Measurements from ENCODE around the gene SCN5A.

The SCN5A gene

DNA sequence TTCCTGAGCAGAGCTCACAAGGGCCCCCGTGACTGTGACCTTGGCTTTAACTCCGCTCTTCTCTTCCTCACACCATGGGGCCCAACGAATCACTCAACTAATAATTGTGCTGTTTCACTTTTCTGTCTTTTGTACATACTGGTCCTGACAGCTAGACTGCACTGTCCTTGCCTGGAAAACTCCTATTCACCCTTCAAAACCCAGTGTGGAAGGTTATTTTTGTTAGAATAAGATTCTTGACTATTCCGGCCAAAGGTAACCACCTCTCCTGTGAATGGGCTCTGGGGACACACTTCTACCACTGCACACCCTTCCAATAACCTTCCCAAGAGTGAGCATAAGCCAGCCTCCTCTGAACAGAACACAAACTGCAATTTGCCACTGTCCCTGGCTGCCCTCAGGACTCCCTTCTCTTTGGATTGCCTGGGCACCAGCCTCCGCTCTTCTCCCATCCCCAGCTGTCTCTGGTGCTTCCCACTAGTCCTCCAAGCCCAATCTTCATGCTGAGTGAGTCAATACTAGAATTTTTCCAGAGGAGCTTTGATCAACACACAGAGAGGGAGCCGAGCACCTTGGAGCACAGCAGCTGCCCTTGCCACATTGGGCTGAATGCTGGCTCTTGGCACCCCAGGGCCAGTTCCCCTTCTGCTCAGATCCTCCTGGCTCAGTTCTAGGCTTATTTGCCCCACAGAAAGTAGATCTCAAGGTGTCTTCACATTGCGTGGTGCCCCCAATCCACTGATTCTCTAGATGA, 2.1 kb downstream of the SCN5A start:
- no peak for DNase-seq (ENCODE audit: low spot score)

DNA sequence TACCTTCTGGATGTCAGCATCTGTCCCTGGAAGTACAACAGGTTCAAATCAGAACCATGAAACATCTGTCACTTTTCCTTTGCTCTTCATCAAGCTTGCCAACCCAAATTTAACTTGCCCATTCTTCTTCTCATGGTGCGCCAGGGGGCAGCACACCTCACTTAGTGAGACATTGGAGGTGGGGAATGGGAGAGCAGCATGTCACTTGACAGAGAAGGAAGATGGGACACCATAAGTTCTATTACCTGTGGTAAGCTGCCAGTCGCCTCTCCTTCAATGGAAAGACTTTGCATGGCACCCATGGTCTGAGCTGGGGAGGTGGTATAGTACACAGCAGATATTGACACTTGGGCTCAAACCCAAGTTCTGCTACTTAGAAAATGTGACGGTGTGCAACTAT, 2.9 kb downstream of the SCN5A start:
- DNase-seq (ENCODE audit: low spot score): no peak

DNA sequence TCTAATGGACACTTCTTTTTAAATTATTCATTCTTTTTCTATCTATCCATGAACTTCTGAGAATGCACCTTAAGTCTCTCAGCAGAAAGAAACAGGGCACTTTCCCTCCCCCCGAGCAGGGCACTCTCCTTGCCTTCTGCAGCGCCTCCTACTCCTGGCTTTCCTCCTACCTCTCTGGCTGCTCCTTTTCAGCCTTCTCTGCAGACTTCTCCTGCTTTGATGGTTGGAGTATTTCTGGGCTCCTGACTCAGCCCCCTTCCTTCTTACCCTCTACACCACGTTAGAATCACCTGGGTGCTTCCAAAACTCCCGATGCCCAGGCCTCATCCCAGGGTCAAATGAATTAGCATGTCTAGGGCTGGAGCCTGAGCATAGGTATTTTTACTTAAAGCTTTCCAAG, 3.4 kb downstream of the SCN5A start:
- no peak for DNase-seq (ENCODE audit: low spot score)

DNA sequence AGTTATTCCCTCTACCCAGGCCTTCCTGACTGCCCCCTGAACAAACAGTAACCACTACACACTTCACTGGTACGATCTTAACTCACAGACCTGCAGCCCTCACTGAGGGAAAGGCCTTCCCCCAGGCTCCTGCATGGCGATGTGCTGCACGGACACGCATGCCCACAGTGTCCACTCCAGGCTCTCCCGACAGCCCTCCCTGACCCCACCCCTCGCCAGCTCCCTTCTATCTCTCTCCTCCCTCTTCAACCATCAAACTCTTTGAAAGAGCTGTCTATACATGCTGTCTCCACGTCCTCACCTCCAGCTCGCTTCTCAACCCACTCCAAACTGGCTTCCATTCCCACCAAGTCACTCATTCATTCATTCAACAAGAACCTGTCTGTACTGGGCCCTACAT, 3.9 kb downstream of the SCN5A start:
- DNase-seq (ENCODE audit: low spot score): no peak

DNA sequence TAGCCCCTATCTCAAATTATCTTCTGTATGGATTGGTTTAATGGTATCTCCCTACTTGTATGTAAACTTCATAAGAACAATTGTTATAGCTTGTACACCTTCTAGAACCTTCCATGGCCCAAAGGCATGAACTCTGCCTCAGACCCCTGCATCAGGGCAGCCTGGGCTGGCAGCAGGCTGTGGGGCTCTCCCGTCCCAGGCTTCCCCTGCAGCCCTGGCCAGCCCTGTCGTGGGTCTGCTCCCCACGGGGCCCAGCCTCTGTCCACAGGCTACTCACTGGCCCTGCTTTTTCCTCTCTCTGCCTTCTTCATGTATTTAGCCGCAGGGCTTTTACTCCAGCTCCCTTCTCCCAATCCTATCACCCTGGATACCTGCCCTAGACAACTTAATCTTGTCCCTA, 4.4 kb downstream of the SCN5A start:
- DNase-seq (ENCODE audit: low spot score): no peak

DNA sequence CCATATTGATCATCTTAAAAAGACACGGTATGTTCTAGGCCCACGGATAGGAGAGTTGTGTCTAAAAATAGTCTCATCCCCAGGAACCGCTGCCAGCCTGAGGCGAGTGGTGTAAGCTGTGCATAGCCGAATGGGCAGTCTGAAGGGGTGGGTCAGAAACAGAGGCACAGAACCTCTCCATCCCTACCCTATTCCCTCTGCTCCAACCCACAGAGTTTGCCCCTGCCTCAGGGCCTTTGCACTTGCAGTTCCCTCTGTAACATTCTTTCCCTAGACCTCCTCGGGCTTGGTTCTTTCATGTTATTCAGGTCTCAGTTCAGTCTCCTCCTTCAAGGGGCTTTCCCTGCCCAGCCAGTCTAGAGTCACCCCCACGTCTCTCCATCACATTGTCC, 4.8 kb downstream of the SCN5A start:
- no peak for DNase-seq (ENCODE audit: low spot score)

DNA sequence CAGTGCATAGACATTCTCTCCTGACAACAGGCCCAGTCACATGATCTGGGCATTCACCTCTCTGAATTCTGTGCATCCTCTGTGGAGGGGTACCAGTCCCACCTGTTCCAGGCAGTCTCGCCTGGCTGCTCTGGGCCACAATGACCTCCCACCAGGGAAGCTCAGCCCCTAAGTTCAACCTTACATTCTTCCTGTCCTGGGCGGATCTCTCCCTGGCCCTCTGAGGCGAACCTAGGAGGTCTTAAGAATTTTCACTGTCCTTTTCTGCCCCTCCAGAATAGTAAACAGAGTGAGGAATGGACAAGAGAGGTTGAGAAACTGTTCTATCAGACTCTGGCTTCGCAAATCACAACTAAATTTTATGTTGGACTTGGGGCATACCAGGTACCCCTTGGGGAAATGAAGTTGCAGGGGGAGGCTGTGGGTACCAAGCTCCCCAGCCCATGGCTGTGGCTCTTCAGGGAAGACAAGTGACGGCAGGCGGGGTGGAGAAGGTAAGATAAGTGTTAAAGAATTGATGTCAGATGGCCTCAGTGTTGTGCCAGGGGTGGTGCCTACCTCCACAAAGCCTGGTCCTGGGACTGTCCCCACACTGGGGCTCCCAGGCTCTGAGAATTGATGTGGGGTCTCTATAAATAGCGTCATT, 5.3 kb downstream of the SCN5A start:
- DNase-seq (ENCODE audit: low spot score): no peak

DNA sequence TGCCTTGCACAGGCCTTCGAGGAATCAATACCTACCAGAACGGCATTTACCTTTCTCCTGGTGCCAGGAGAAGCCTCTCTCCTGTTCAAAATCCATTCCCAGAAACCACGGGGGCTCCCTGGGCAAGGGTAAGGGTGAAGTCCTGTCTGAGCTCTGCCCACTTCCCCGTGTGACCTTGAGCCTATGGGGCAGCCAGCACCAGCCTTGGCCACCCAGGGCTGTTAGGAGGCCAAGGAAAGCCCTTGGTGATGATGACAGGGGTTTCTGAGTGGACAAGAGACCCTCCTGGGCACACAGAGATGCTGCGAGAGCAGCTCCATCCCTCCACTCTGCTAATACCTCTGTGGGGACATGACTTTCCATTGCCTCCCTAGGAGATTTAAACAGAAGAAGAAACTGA, 5.9 kb downstream of the SCN5A start:
- DNase-seq (ENCODE audit: low spot score): no peak

DNA sequence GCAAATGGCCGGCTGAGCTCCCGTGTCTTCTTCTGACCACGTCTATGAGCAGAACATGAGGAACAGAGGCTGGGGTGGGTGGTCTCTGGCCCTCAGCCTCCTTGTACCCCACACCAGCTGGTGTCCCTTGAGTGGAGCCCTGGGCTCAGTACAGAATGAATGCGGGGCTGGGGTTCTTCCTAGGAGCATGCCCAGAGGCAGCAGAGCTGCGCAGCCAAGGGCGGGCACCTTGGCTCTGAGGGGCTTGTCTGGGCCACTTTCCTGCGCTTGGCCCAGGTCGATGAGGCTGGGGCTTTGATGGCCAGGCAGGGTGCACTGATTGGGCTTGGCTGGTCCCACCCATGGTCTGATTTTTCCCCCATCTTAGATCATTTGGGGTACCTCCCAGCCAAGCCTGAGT, 6.4 kb downstream of the SCN5A start:
- no peak for DNase-seq (ENCODE audit: low spot score)

DNA sequence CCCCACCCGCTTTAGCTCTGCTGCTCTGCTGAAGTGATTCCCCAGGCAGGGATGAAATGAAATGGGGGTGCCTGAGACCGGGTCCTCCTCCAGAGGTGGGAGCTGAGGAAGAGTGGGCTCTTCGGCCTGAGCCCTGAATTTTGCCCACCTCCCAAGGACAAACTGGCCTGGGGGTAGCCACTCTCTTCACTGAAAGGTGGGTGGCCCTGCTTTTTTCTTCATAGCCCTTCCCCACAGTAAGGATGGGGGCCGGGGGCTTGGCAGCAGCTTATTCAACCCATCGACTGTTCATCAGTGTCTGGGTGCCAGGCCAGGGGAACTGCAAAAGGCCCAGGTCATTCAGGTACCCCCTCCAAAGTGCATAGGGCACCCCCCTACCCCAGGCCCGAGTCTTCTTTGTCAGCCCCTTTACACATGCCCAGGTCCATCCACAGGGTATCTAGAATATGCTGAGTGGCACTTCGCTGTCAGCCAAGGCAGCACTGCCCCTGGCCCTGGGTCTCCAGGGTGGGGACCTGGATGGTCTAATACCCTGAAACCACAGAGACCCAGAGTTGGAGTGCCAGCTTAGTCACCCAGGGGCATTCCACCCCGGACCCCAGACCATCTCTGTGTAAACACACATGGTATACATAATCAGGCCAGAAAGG, 7.9 kb downstream of the SCN5A start:
- no peak for DNase-seq (ENCODE audit: low spot score)

DNA sequence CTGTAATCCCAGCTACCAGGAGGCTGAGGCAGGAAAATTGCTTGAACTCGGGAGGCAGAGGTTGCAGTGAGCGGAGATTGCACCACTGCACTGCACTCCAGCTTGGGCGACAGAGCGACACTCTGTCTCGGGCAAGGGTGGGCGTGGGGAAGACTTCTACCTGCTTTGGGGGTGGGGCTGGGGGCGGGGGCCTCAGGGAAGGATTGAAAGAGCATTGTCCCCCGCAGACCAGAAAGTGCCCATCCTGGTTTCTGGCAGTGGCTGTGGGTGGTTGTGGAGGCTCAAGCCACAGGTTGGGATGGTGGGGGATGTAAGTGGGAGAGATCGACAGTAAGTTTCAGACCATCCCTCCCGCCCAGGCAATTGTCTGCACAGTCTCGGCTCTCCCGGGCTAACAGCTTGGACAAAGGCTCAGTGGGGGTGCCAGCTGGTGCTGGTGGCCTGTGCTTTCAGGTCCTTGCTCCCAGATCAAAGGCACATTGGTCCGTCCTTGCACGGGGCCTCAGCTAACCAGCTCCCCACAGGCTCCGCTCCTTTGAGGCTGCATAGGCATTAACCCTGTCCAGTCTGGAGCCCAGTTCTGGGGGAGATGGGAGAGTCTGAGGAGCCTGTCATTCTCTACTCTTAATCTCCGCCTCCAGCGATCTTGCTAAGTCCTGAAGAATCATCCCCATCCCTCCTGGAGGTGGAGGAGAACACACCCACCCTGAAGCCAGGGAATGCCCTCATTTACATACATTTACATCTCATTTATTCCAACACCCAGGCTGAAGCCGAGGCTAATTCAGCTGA, 8.6 kb downstream of the SCN5A start:
- no peak for DNase-seq (ENCODE audit: low spot score)

DNA sequence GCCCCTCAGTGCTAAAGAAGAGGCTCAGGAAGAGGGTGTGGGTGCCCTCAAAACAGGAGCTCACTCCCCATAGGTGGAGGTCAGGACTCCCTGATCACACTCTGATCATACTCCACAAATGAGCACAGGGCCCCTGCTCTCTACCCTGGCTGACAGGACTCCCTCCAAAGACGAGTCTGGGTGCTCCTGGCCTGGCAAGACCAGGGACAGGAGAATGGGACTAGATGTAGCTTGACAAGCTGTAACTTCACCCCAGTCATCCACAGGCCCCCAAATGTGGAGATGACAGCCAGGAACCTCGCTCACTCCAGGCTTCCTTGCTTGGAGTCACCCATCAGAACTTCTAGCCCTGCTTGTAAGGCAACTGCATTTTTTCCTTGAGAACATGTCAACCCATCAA, 11.1 kb downstream of the SCN5A start:
- DNase-seq (ENCODE audit: low spot score): no peak

DNA sequence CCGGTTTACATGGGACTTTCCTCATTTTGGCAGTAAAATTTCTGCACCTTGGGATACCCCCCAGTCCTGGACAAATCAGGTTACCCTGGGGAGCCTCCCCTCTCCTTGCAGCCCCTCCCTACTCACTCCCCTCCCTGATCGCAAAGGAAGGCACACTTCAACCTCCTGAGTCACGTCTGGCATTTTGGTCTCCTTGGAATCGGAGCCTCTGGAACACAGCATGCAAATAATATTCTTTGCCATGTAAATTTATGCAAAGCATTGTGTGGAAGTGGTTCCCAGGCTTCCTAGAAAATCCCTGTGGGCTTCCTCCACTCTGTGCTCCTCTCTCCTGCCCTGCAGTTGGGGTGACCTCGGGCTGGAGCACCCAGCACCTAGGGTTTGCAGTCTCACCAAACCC, 11.6 kb downstream of the SCN5A start:
- no peak for DNase-seq (ENCODE audit: low spot score)

DNA sequence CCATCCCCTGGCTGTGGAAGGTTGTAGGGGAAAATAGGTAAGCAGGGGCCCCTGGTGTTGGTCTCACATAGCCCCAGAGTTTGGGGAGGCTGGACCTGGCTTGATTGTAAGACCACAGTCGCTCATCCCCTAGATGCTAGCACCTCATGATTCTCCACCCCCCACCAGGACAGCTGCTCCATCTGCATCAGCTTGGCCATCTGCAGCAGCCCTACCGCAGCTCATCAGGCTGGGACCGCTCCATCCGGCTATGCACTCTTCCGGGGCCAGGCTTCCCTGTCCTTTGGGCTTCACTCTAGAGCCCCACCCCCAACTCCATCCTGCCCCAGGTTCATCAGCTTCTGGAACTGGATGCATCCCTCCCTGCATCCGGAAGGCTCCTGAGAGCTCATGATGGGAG, 12.6 kb downstream of the SCN5A start:
- no peak for DNase-seq (ENCODE audit: low spot score)

DNA sequence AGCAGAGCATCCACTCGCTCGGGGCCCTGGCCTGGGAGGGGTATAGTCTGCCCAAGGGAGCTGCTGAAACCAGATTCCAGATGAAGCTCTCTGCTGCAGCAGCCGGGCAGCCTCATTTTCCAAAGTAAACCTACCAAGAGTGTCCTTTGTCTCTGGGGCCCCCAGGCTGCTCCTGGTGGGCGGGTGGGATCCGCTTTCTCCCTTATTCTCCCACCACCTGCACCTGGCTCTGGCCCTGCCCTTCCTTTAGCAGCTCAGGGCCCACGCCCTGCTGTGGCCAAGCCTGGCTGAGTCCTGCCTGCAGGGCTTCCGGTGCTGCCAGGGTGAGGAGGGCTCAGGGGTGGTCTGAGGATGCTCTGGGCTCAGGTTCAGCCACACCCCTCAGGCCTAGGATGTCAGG, 13.0 kb downstream of the SCN5A start:
- DNase-seq (ENCODE audit: low spot score): no peak

DNA sequence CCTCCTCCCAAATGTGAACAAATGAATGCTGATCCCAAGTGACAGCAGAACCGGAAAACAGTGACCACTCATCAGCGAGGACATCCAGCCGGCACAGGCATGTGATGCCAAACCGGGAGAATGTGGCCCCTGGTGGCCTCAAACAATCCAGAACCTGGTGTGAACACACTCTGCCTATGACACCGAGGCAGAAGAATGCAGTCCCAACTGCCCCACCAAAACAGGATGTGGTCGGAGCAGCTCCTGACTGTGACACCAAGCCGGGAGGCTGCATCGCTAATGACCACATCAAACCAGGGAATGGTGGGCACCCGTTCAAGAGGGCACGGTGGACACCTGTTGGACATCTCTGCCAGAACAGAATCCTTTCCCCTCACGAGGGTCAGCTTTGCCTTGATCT, 15.4 kb downstream of the SCN5A start:
- DNase-seq (ENCODE audit: low spot score): peak; percentile 47

DNA sequence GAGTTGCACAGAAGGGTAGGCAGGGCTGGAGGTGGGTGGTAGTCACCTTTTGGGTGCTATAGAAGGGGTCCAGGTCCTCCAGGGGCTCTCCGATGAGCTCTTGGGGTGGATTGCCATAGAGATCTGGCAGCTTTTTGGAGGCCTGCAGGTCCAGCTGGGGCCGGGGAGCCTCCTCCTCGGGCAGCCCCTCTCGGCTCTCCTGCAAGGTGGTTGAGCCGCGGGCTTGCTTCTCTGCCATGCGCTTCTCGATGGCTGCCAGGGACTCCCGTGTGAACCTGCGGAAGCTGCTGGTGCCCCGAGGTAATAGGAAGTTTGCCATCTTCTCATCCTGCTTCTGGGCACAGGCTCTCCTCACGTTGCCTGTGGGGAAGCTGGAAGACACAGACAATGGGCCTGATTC, 16.5 kb downstream of the SCN5A start:
- no peak for DNase-seq (ENCODE audit: low spot score)

DNA sequence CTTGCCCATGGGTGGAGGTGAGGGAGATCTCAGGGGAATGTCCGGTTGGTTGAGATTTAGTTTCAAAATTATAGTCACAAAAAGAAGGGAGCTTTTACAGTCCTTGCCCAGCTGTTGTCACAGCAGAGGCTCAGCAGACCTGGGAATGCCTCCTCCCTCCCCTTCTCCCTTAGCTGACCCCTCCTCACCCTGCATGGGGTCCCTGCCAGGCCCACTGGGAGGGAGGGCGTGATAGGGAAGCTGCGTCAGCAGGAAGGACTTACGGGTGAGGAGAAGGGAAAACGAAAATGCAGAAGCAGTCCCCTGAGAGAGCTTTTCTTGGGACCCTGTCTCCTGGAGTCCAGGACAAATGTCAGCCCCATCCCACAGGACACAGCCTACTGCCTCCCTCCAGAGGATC, 18.9 kb downstream of the SCN5A start:
- no peak for DNase-seq (ENCODE audit: low spot score)

DNA sequence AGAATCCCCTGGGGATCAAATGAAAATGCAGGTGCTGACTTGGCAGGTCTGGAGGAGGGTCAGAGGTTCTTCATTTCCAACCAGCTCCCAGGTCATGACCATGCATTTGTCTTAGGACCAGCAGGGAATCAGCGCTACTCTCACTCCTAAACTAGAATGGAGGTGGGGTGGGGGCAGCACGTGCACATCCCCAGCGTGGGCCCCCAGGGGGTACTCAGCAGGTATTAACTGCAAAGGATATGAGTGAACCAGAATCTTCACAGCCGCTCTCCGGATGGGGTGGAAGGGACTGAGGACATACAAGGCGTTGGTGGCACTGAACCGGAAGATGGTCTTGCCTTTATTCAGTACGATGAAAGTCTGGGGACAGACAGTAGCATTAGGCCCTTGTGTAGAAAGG, 19.4 kb downstream of the SCN5A start:
- DNase-seq (ENCODE audit: low spot score): no peak

DNA sequence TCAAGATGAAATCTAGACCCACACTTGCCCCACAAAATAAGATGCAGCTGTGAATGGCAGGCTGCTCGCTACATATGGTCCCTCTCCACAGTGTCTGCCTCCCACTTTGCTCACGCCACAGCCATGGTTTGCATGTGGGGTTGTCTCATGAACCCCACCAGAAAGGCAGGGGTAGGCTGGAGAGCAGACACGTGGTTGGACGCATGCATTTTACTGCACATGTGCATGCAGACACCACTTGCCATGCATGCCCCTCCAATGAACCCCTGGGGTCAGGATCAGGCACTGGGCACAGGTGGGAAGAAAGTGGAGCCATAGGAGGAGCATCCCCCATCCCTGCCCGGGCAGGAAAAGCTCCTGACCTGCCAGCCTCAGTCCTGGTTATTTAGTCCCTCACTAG, 20.7 kb downstream of the SCN5A start:
- no peak for DNase-seq (ENCODE audit: low spot score)

DNA sequence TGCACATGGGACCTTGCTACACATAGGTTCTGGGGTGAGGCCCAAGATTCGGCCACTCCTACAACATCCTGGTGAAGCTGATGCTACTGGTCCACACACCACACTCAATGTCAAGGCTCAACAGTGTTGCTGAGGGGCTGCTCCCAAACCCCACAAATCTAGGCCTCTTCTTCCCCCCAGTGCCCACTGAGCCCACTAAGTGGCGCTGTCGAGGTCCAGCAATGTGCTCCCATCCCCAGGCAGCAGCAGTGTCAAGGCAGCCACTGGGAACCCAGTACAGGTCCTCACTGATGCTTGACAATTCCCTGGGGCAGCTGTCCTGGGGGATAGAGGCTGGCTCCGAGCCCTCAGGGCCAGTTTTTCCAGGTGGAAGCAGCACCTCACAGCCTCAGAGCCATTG, 21.5 kb downstream of the SCN5A start:
- DNase-seq (ENCODE audit: low spot score): no peak

DNA sequence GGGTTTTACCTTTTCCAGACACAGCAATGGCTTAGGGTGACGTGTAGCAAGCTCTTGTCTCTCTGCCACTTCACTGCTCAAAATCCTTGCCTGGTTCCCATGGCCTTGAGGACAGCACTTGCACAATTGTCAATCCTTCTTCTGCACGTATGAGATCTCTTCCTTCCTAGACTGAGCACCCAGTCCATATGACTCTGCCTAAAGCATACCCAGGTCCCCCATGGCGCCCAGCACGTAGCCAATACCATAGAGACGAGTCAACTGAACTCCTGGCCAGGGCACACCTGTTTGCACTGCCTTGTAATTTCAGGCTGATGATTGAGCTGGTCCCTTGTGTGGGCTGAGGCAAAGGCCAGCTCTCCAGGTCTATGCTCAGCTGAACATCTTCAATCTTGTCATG, 23.3 kb downstream of the SCN5A start:
- DNase-seq (ENCODE audit: low spot score): no peak

DNA sequence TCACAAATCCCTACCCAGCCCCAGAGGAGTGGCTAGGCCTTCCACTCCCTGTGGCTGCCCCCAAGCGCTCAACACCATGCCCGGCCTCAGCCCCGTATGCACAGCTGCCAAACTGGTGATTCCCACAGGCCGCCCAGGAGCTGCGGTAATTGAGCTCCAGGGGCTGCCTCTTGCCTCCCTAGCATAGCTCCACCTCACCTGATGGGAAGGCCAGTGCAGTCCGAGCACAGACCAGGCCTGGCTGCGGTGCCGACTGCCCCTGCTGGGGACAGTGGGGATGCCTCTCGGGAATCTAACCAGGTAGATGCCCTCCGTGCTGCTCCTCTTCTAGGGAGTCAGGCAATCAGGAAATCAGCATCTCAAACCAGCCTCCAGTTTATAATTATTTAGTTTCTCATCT, 25.9 kb downstream of the SCN5A start:
- DNase-seq (ENCODE audit: low spot score): no peak

Data from AG08395 (cell line).